ENCODE results near the gene KRT15.

KRT15 gene

GRCh38 chr17:41484920-41485904 lies 33.5 kb downstream of the KRT15 start:
- no peak for DNase-seq (ENCODE audit: low read depth)
- TF ChIP-seq CTCF (conservative IDR thresholded peaks at IDR 0.05; ENCODE audit: control insufficient read depth, insufficient read depth, low read depth, low read length) = no peak

GRCh38 chr17:41483991-41484826 lies 34.5 kb downstream of the KRT15 start:
- DNase-seq (ENCODE audit: low read depth) = no peak
- no peak for TF ChIP-seq CTCF (conservative IDR thresholded peaks at IDR 0.05; ENCODE audit: control insufficient read depth, insufficient read depth, low read depth, low read length)
- no peak overlapping the region for H3K4me3 ChIP-seq (ENCODE audit: control insufficient read depth, low read depth, low read length)

More at GRCh38 chr17:41484920-41485904, 33.5 kb downstream of the KRT15 start:
- H3K4me3 ChIP-seq (ENCODE audit: control insufficient read depth, low read depth, low read length) = no peak overlapping the region

GRCh38 chr17:41483531-41483930 lies 35.2 kb downstream of the KRT15 start:
- no peak for DNase-seq (ENCODE audit: low read depth)
- no peak for TF ChIP-seq CTCF (conservative IDR thresholded peaks at IDR 0.05; ENCODE audit: control insufficient read depth, insufficient read depth, low read depth, low read length)
- H3K4me3 ChIP-seq (ENCODE audit: control insufficient read depth, low read depth, low read length) = no peak overlapping the region

- no peak for TF ChIP-seq CTCF (conservative IDR thresholded peaks at IDR 0.05; ENCODE audit: control insufficient read depth, insufficient read depth, low read depth, low read length)
- no peak within 1 kb of the TSS for H3K4me3 ChIP-seq (ENCODE audit: control insufficient read depth, low read depth, low read length)
- DNase-seq (ENCODE audit: low read depth) = no peak
These were observed 37.7 kb downstream of the KRT15 start, which contains the start of gene KRT35 for GRCh38 chr17:41481036-41481435. TSS of gene KRT35 (minus strand) at chr17:41481151. CDS start at chr17:41481097, 54 bp downstream.

GRCh38 chr17:41480581-41480980 lies 38.1 kb downstream of the KRT15 start:
- no peak overlapping the region for H3K4me3 ChIP-seq (ENCODE audit: control insufficient read depth, low read depth, low read length)
- TF ChIP-seq CTCF (conservative IDR thresholded peaks at IDR 0.05; ENCODE audit: control insufficient read depth, insufficient read depth, low read depth, low read length) = no peak
- no peak for DNase-seq (ENCODE audit: low read depth)

GRCh38 chr17:41480136-41480535 lies 38.6 kb downstream of the KRT15 start:
- TF ChIP-seq CTCF (conservative IDR thresholded peaks at IDR 0.05; ENCODE audit: control insufficient read depth, insufficient read depth, low read depth, low read length) = no peak
- no peak for DNase-seq (ENCODE audit: low read depth)
- no peak overlapping the region for H3K4me3 ChIP-seq (ENCODE audit: control insufficient read depth, low read depth, low read length)

All from fibroblast of mammary gland (primary cell).